ENCODE results near the gene EPS15. TPM values are rescaled to one million over a fixed set of nuclear protein-coding genes. Genes with fewer than 3 reads are reported as not detected.
"Not testable (repeated sequence)": the region's sequence is repeated elsewhere in the genome, so short reads cannot be mapped to it uniquely, and the experiment has no call there.

The EPS15 gene
- total and polyA plus RNA-seq, 2 experiments from 2014 or later: 31.0 to 76.5 TPM

- not testable (repeated sequence) for DNase-seq (ENCODE audit: low spot score); H3K36me3 ChIP-seq (ENCODE audit: insufficient read depth); H3K4me1 ChIP-seq (ENCODE audit: insufficient read depth); H3K79me2 ChIP-seq (replicated peaks; ENCODE audit: insufficient read depth); H3K27ac ChIP-seq (ENCODE audit: low read depth); H3K9me3 Mint-ChIP-seq; H3F3A ChIP-seq (replicated peaks; ENCODE audit: low read depth); H3K27me3 ChIP-seq (ENCODE audit: insufficient read depth); H3K4me2 ChIP-seq; H2AFZ ChIP-seq; H3K27ac Mint-ChIP-seq; H3K36me3 Mint-ChIP-seq (ENCODE audit: low read depth); H4K20me1 ChIP-seq (replicated peaks; ENCODE audit: insufficient read depth); H3K9me2 ChIP-seq (ENCODE audit: insufficient read depth); H3K27me3 Mint-ChIP-seq (ENCODE audit: insufficient read depth, low read depth, poor library complexity); H3K4me3 Mint-ChIP-seq; H3K4me3 ChIP-seq; H3K4me1 Mint-ChIP-seq; ATAC-seq
These were observed 11.4 kb upstream of the EPS15 start for GRCh38 chr1:51530447-51530846.

- no peak overlapping the region for H3K27ac ChIP-seq (ENCODE audit: low read depth)
- H3K27ac Mint-ChIP-seq: no peak overlapping the region
- no peaks in the 10 kb centered on the region for H3K9me2 ChIP-seq (ENCODE audit: insufficient read depth)
- H3K4me2 ChIP-seq: no peak overlapping the region
- H3K9me3 Mint-ChIP-seq: no peaks in the 10 kb centered on the region
- H3K27me3 Mint-ChIP-seq (ENCODE audit: insufficient read depth, low read depth, poor library complexity): no peaks in the 10 kb centered on the region
- no peaks in the 10 kb centered on the region for H4K20me1 ChIP-seq (replicated peaks; ENCODE audit: insufficient read depth)
- DNase-seq (ENCODE audit: low spot score) (no peak), ATAC-seq (no peak)
- no peaks in the 10 kb centered on the region for H3K36me3 Mint-ChIP-seq (ENCODE audit: low read depth)
- no peaks in the 10 kb centered on the region for H3F3A ChIP-seq (replicated peaks; ENCODE audit: low read depth)
- H2AFZ ChIP-seq: no peak overlapping the region
- H3K4me1 Mint-ChIP-seq: peaks cover 5% of the 10 kb centered on the region; the same call in 2 of the 3 replicates
- H3K4me1 ChIP-seq (ENCODE audit: insufficient read depth): no peaks in the 10 kb centered on the region
- no peaks in the 10 kb centered on the region for H3K79me2 ChIP-seq (replicated peaks; ENCODE audit: insufficient read depth)
- no peak overlapping the region for H3K4me3 Mint-ChIP-seq
- no peak overlapping the region for H3K4me3 ChIP-seq
- H3K36me3 ChIP-seq (ENCODE audit: insufficient read depth): no peaks in the 10 kb centered on the region
- H3K27me3 ChIP-seq (ENCODE audit: insufficient read depth): no peaks in the 10 kb centered on the region
- no peak for TF ChIP-seq REST (IDR thresholded peaks at IDR 0.05; ENCODE audit: unreplicated experiment)
- no peak for TF ChIP-seq ZNF331 (CRISPR knock-in tag; IDR thresholded peaks at IDR 0.05; ENCODE audit: low read depth)
- no peak for TF ChIP-seq STAT1 (IDR thresholded peaks at IDR 0.05; ENCODE audit: unreplicated experiment)
- TF ChIP-seq, protein P1, sequence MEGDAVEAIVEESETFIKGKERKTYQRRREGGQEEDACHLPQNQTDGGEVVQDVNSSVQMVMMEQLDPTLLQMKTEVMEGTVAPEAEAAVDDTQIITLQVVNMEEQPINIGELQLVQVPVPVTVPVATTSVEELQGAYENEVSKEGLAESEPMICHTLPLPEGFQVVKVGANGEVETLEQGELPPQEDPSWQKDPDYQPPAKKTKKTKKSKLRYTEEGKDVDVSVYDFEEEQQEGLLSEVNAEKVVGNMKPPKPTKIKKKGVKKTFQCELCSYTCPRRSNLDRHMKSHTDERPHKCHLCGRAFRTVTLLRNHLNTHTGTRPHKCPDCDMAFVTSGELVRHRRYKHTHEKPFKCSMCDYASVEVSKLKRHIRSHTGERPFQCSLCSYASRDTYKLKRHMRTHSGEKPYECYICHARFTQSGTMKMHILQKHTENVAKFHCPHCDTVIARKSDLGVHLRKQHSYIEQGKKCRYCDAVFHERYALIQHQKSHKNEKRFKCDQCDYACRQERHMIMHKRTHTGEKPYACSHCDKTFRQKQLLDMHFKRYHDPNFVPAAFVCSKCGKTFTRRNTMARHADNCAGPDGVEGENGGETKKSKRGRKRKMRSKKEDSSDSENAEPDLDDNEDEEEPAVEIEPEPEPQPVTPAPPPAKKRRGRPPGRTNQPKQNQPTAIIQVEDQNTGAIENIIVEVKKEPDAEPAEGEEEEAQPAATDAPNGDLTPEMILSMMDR (conservative IDR thresholded peaks at IDR 0.05; ENCODE audit: low read depth in 2 of 2): no peak
- no peak for TF ChIP-seq ZNF114 (CRISPR knock-in tag; IDR thresholded peaks at IDR 0.05)
- no peak for TF ChIP-seq EZH2phosphoT487 (IDR thresholded peaks at IDR 0.05; ENCODE audit: unreplicated experiment)
- TF ChIP-seq NANOG (IDR thresholded peaks at IDR 0.05; ENCODE audit: borderline replicate concordance): no peak
- TF ChIP-seq CREB1 (CRISPR knock-in tag; IDR thresholded peaks at IDR 0.05; ENCODE audit: low read depth): no peak
- TF ChIP-seq, protein P2, sequence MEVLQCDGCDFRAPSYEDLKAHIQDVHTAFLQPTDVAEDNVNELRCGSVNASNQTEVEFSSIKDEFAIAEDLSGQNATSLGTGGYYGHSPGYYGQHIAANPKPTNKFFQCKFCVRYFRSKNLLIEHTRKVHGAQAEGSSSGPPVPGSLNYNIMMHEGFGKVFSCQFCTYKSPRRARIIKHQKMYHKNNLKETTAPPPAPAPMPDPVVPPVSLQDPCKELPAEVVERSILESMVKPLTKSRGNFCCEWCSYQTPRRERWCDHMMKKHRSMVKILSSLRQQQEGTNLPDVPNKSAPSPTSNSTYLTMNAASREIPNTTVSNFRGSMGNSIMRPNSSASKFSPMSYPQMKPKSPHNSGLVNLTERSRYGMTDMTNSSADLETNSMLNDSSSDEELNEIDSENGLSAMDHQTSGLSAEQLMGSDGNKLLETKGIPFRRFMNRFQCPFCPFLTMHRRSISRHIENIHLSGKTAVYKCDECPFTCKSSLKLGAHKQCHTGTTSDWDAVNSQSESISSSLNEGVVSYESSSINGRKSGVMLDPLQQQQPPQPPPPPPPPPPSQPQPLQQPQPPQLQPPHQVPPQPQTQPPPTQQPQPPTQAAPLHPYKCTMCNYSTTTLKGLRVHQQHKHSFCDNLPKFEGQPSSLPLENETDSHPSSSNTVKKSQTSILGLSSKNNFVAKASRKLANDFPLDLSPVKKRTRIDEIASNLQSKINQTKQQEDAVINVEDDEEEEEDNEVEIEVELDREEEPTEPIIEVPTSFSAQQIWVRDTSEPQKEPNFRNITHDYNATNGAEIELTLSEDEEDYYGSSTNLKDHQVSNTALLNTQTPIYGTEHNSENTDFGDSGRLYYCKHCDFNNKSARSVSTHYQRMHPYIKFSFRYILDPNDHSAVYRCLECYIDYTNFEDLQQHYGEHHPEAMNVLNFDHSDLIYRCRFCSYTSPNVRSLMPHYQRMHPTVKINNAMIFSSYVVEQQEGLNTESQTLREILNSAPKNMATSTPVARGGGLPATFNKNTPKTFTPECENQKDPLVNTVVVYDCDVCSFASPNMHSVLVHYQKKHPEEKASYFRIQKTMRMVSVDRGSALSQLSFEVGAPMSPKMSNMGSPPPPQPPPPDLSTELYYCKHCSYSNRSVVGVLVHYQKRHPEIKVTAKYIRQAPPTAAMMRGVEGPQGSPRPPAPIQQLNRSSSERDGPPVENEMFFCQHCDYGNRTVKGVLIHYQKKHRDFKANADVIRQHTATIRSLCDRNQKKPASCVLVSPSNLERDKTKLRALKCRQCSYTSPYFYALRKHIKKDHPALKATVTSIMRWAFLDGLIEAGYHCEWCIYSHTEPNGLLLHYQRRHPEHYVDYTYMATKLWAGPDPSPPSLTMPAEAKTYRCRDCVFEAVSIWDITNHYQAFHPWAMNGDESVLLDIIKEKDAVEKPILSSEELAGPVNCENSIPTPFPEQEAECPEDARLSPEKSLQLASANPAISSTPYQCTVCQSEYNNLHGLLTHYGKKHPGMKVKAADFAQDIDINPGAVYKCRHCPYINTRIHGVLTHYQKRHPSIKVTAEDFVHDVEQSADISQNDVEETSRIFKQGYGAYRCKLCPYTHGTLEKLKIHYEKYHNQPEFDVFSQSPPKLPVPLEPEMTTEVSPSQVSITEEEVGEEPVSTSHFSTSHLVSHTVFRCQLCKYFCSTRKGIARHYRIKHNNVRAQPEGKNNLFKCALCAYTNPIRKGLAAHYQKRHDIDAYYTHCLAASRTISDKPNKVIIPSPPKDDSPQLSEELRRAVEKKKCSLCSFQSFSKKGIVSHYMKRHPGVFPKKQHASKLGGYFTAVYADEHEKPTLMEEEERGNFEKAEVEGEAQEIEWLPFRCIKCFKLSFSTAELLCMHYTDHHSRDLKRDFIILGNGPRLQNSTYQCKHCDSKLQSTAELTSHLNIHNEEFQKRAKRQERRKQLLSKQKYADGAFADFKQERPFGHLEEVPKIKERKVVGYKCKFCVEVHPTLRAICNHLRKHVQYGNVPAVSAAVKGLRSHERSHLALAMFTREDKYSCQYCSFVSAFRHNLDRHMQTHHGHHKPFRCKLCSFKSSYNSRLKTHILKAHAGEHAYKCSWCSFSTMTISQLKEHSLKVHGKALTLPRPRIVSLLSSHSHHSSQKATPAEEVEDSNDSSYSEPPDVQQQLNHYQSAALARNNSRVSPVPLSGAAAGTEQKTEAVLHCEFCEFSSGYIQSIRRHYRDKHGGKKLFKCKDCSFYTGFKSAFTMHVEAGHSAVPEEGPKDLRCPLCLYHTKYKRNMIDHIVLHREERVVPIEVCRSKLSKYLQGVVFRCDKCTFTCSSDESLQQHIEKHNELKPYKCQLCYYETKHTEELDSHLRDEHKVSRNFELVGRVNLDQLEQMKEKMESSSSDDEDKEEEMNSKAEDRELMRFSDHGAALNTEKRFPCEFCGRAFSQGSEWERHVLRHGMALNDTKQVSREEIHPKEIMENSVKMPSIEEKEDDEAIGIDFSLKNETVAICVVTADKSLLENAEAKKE (CRISPR knock-in tag; IDR thresholded peaks at IDR 0.05): no peak
- no peak for TF ChIP-seq EZH2 (IDR thresholded peaks at IDR 0.05; ENCODE audit: low read depth, unreplicated experiment)
These were observed 8.1 kb upstream of the EPS15 start for GRCh38 chr1:51527144-51527543.
